GM20431 (cell line): Measurements from ENCODE around the gene MUC22.
"Not testable (repeated sequence)": the region's sequence is repeated elsewhere in the genome, so short reads cannot be mapped to it uniquely, and the experiment has no call there.

Experiments used
- in situ Hi-C: fragments of 300-500 bp; cut with MseI, MboI; formaldehyde crosslinking; loops from one replicate; pipeline ENCODE4 v1.15.0; 2020; ENCODE audit warnings: low sequenced_read_pairs; ENCODE audit not compliant: unreplicated experiment

The MUC22 gene

DNA sequence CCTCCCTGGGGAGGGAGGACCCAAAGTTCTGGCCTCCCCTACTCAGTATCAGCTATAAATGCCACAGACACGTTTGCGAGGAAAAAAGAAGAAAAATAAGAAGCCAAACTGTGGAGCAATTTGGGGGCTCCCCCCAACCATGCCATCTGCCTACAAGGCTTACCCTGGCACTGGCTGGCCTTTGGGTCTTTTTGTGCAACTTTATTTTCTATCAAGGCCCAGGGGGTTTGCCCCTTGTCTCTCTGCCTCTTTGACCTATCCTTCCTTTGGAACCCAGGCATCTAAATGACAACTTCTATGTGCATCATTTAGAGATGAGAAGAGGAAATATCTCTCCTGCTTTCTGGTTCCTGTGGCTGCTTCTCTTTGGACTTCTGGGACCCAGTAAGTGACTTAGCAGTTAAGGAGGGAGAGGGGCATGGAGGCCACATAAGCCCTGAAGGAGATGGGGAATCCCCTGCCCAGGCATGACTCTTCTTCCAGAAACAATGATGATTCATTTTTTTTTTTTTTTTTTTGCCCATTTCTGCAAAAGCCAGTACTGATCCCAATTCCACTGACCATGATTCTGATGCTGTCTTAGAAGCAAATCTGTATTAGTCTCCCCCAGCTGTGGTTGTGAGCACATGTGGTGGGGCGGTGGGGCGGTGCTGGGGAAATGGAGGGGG is at the start of gene MUC22:
Gene MUC22, plus strand, starts transcription at position 82 of the 668 bp plus-strand sequence. Its CDS starts 233 bp downstream, at position 315.
- in situ Hi-C loops, result no loop called here

GRCh38 chr6:30960907-30961673 is 49.2 kb upstream of the MUC22 start:
- in situ Hi-C loops, result no loop called here

- in situ Hi-C loops, result no loop called here
Measured at GRCh38 chr6:30962716-30963115, 47.6 kb upstream of the MUC22 start.

DNA sequence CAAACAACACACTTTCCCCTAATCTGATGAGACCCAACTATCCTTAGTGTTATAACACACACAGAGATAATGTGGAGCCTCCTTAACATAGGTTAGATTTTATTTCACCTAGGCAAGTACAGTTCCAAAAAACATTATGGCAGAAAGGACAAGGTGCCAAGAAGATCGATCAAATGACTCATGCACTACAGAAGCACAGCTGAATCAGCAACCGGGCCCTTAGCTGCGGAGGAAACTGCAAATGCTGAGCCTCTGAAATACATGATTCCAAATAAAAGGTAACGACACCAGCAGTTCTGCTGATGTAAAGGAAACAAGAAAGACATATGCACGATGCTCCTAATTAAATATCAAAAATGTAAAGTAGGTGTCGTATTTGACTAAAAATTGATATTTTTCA is 46.6 kb upstream of the MUC22 start:
- in situ Hi-C loops, result no loop called here

- in situ Hi-C loops, result no loop called here
Measured at GRCh38 chr6:30964075-30964474, 46.2 kb upstream of the MUC22 start.

DNA sequence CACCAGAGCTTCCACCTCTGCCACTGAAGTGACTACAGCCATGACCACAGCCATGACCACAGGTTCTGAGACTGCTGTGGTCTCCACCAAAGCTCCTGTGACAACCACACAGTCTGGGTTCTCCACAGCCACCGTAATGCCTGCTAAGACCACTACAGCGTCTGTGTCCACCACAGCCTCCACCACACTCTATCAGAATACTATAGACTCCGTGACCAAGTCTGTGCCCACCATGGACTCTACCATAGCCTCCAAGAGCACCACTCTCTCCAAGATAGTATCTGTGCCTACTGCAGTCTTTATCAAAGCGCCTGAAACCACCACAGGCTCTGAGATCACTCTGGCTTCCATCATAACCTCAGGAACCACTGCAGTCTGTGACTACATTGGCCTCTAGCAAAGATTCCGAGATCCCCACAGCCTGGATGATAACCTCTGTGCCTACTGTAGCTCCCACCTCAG is 45.1 kb upstream of the MUC22 start:
- in situ Hi-C loops, result no loop called here

- in situ Hi-C loops, result no loop called here
Measured at GRCh38 chr6:30966154-30966553, 44.1 kb upstream of the MUC22 start.

DNA sequence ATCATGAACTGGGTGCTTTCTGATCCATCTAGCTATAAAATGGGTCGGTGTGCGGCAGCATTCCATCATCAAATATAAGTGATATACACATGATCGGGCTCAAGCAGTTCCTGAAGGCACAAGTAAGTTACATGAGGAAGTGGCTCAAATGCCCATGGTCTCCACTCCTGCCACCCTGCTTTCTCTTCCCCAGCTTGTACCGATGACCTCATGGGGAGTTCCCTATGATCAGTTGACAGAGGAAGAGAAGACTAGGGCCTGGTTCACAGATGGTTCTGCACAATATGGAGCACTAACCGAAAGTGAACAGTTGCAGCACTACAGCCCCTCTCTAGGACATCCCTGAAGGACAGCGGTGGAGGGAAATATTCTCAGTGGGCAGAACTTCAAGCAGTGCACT is 41.1 kb upstream of the MUC22 start:
- in situ Hi-C loops, result not testable (repeated sequence)

DNA sequence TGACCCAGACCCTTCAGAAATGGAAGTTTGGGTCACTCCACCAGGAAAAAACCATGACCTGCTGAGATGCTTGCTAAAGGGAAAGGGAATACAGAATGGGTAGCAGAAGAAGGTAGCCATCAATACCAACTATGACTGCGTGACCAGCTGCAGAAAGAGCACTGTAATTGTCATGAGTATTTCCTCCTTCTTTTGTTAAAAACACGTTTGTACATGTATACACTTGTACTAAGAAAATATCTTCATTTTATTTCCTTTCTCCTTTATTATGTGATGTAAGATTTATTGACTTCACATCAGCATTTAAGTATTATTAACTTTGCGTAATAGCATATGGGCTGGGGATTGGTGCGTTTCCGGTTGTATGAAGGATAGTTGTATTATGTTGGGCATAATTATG is 39.3 kb upstream of the MUC22 start:
- in situ Hi-C loops, result no loop called here

- in situ Hi-C loops, result no loop called here
Measured at GRCh38 chr6:30972816-30973215, 37.5 kb upstream of the MUC22 start.

DNA sequence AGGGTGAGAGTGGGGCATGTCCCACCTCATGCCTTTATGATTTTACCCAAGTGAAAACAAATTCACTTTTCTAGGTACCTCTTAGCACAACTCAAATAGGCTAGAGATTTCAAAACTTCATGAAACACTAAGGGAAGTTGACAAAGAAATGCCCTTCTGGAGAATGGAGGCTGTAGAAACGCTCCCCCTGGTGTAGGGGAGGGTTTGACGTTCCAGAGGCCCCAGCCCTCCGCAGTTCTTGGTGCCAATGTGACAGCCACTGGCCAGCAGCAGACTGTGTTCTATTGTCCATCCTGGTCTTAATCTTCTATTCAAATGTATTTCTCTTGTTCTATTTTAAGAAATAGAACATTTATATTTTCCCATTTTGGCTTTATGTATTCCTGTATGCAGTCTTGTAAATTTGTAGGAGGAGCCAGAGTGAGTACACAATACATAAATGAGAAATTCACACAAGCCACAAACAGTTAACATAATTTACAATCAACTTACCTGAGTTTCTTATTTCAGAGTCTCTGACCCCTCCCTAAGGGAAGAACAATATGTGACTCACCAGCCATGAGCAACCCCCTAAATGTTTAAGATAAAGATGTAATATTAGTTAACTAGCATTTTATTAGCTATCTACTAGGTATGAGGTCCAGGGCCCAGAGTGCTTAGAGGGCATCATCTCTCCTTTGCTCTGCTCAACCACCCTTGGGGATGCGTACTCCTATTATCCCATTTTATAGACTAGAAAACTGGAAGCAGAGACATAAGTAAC is 35.6 kb upstream of the MUC22 start:
- in situ Hi-C loops, result no loop called here

- in situ Hi-C loops, result no loop called here
Measured at GRCh38 chr6:30979141-30979540, 31.1 kb upstream of the MUC22 start.

DNA sequence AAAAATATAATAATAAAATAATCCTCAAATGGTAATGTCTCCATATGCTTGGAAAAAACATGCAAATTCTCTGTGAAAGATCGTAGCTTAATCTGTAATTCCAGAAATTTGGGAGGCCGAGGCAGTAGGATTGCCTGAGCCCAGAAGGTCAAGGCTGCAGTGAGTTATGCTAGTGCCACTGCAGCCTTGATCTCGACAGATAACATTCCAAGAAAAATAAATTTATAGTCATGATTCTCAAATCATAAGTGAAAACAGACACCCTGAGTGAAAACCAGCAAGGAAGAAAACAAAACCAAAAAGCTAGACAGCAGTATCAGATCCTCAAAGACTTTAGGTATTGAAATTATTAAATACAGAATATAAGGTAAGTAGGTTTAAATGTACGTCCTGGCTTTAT is 30.6 kb upstream of the MUC22 start:
- in situ Hi-C loops, result no loop called here

DNA sequence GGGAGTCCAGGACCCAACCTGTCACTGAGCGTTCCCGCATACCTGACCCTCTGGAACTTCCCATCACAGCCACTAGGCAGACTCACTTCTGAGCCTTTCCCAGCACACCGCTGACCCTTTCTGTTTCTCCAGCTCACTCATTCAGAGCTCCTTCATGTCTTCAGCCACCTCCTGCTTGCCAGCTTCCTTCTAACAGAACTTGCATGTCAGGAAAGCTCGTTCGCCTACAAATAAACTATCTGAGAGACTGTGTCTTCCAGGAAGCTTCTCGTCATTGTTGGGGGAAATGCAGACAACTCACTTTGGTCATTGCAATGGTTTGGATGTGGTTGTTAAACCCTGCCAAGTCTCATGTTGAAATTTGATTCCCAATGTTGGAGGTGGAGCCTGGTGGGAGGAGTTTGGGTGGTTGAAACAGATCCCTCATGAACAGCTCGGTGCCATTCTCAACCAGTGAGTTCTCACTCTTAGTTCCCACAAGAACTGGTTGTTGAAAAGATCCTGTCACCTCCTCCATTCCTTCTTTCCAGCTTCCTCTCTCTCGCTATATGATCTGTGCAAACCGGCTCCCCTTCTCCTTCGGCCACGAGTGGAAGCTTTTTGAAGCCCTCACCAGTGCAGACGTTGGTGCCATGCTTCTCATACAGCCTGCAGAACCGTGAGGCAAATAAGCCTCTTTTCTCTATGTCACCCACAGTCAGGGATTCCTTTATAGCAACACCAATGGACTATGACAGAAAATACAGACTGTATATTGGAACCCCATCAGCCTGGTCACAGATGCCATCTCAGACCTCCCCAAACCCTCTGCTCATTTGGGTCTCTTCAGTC is 28.1 kb upstream of the MUC22 start:
- in situ Hi-C loops, result no loop called here

DNA sequence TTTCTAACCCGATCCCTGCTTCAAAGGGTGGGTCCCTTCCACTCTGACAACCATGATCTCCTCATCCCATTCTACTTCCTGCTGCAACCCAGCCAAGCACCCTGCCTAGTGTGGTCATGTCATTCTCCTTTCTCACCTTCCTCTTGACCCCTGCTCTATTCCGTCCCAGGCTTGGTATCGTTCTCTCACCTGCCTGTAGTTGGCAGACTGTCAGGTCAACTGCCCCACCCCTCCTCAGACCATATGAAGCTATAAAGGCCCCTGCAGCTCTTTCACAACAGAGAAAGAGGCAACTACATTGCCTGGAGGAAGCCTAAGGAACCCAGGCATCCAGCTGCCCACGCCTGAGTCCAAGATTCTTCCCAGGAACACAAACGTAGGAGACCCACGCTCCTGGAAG is 26.8 kb upstream of the MUC22 start, which contains the start of gene MUC21:
Gene MUC21, plus strand, starts transcription at position 280 of the 400 bp plus-strand sequence. CDS start 241 bp downstream, outside the sequence.
- in situ Hi-C loops, result no loop called here

- in situ Hi-C loops, result no loop called here
Measured at GRCh38 chr6:30985490-30985889, 24.8 kb upstream of the MUC22 start.

- in situ Hi-C loops, result no loop called here
Measured at GRCh38 chr6:30987304-30987703, 23.0 kb upstream of the MUC22 start.

GRCh38 chr6:30988209-30988825 is 22.0 kb upstream of the MUC22 start:
- in situ Hi-C loops, result no loop called here

GRCh38 chr6:30990422-30991086 is 19.7 kb upstream of the MUC22 start:
- in situ Hi-C loops, result no loop called here
